ENCODE results near the gene CEP72. TPM values are rescaled to one million over a fixed set of nuclear protein-coding genes. Genes with fewer than 3 reads are reported as not detected.

Gene CEP72
- total RNA-seq, 2 donors from 2014 or later: 3.8 to 21.0 TPM

DNA sequence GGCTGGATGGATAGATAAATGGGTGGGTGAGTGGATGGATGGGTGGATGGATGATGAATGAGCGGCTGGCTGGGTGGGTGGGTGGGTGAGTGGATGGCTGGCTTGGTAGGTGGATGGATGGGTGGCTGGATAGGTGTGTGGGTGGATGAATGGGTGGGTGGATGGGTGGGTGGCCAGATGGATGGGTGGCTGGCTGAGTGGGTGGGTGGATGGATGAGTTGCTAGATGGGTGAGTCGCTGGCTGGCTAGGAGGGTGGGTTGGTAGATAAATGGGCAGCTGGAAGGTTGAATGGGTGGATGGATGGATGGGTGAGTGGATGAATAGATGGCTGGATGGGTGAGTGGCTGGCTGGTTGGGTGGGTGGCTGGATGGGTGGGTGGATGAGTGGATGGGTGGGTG lies 27.9 kb upstream of the CEP72 start:
- TF ChIP-seq CTCF (IDR thresholded peaks at IDR 0.05): no peak
- Histone ChIP-seq H3K36me3 (no peaks in the 10 kb centered on the region), H3K9ac (ENCODE audit: low read depth in 2 of 2, low read length in 2 of 2) (no peak overlapping the region), H3K4me1 (no peaks in the 10 kb centered on the region), H3K9me3 (no peaks in the 10 kb centered on the region), H3K27me3 (no peaks in the 10 kb centered on the region), H3K27ac (no peak overlapping the region), H3K4me3 (no peak overlapping the region)
- intact Hi-C loops (cut with DNase I): no loop called here
- DNase-seq: no peak

- Histone ChIP-seq H3K36me3 (no peaks in the 10 kb centered on the region), H3K4me3 (no peak overlapping the region), H3K27me3 (no peaks in the 10 kb centered on the region), H3K9ac (ENCODE audit: low read depth in 2 of 2, low read length in 2 of 2) (no peak overlapping the region), H3K4me1 (no peaks in the 10 kb centered on the region), H3K9me3 (no peaks in the 10 kb centered on the region), H3K27ac (no peak overlapping the region)
- no peak for TF ChIP-seq CTCF (IDR thresholded peaks at IDR 0.05)
- intact Hi-C loops (cut with DNase I): no loop called here
- DNase-seq: no peak
These were observed 27.3 kb upstream of the CEP72 start for GRCh38 chr5:584846-585245.

GRCh38 chr5:585556-585955 lies 26.6 kb upstream of the CEP72 start:
- no peaks in the 10 kb centered on the region for H3K4me1 ChIP-seq
- no peak for TF ChIP-seq CTCF (IDR thresholded peaks at IDR 0.05)
- H3K36me3 ChIP-seq: no peaks in the 10 kb centered on the region
- no peak for DNase-seq
- H3K27me3 ChIP-seq: no peaks in the 10 kb centered on the region
- H3K27ac ChIP-seq: no peak overlapping the region
- intact Hi-C loops (cut with DNase I): no loop called here
- H3K9me3 ChIP-seq: no peaks in the 10 kb centered on the region
- H3K4me3 ChIP-seq: no peak overlapping the region
- no peak overlapping the region for H3K9ac ChIP-seq (ENCODE audit: low read depth in 2 of 2, low read length in 2 of 2)

DNA sequence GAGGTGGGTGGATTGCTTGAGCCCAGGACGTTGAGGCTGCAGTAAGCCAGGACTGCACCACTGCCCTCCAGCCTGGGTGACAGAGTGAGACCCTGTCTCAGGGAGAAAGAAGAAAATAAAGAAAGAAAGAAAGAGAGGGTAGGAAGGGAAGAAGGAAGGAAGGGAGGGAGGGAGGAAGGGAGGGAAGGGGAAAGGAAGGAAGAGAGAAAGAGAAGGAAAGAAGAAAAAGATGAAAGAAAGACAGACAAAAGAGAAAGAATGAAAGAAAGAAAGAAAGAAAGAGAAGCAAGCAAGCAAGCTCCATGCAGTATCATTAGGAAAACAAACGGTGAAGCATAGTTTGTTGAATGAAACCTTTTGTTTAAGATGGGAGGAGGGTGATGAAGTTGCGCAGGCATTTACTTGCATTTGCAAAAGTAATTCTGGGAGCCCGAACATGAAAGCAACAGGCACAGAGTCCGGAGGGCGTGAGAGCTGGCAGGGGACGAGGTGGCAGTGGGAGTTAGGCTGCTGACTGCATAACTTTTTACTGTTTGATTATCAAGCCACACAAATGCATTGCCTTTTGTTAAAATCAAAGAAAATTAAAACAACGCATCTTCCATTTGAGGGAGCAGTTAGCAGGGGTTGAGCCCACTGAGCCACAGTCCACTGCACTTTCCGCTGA lies 26.0 kb upstream of the CEP72 start:
- Histone ChIP-seq H3K36me3 (no peaks in the 10 kb centered on the region), H3K27me3 (no peaks in the 10 kb centered on the region), H3K27ac (no peak overlapping the region), H3K4me1 (no peaks in the 10 kb centered on the region), H3K4me3 (no peak overlapping the region), H3K9me3 (no peaks in the 10 kb centered on the region), H3K9ac (ENCODE audit: low read depth in 2 of 2, low read length in 2 of 2) (no peak overlapping the region)
- DNase-seq: no peak
- intact Hi-C loops (cut with DNase I): no loop called here
- no peak for TF ChIP-seq CTCF (IDR thresholded peaks at IDR 0.05)

GRCh38 chr5:586751-587285 lies 25.3 kb upstream of the CEP72 start:
- Histone ChIP-seq H3K4me1 (no peaks in the 10 kb centered on the region), H3K9ac (ENCODE audit: low read depth in 2 of 2, low read length in 2 of 2) (no peak overlapping the region), H3K27me3 (no peaks in the 10 kb centered on the region), H3K4me3 (no peak overlapping the region), H3K27ac (no peak overlapping the region), H3K36me3 (no peaks in the 10 kb centered on the region), H3K9me3 (no peaks in the 10 kb centered on the region)
- no peak for DNase-seq
- no peak for TF ChIP-seq CTCF (IDR thresholded peaks at IDR 0.05)
- intact Hi-C loops (cut with DNase I): no loop called here
